H9 (cell line): ENCODE data around the gene ACTN1. TPM values are rescaled to one million over a fixed set of nuclear protein-coding genes. Genes with fewer than 3 reads are reported as not detected.

ENCODE experiments used
- DNase-seq: peaks from one replicate; pipeline ENCODE4 v3.0.0-alpha.2; 2017
- H2AFZ ChIP-seq: one replicate; pipeline ENCODE4 v1.6.1; 2013; ENCODE audit warnings: mild to moderate bottlenecking, low read length, control low read depth, moderate library complexity
- H2AK5ac ChIP-seq: 2 replicates; pipeline ENCODE4 v1.6.1; 2013; ENCODE audit warnings: low read length, control low read depth, mixed read lengths; ENCODE audit not compliant: insufficient read length
- H2BK120ac ChIP-seq: one replicate; pipeline ENCODE4 v1.6.1; 2013; ENCODE audit warnings: low read depth, mild to moderate bottlenecking, low read length, control low read depth, inconsistent platforms; ENCODE audit not compliant: poor library complexity, severe bottlenecking
- H2BK12ac ChIP-seq: 2 replicates; pipeline ENCODE4 v1.6.1; 2013; ENCODE audit warnings: low read length, control low read depth, mixed read lengths, low read depth; ENCODE audit not compliant: insufficient read length
- H2BK15ac ChIP-seq: 2 replicates; pipeline ENCODE4 v1.6.1; 2013; ENCODE audit warnings: low read depth, low read length, control low read depth
- H2BK20ac ChIP-seq: one replicate; pipeline ENCODE4 v1.6.1; 2013; ENCODE audit warnings: low read depth, mild to moderate bottlenecking, low read length, control low read depth, inconsistent platforms; ENCODE audit not compliant: poor library complexity, severe bottlenecking
- H2BK5ac ChIP-seq: 2 replicates; pipeline ENCODE4 v1.6.1; 2013; ENCODE audit warnings: low read length, control low read depth, mixed read lengths; ENCODE audit not compliant: insufficient read length
- H3K14ac ChIP-seq: 2 replicates; pipeline ENCODE4 v1.6.1; 2013; ENCODE audit warnings: low read length, control low read depth; ENCODE audit not compliant: insufficient read depth
- H3K18ac ChIP-seq: 2 replicates; pipeline ENCODE4 v1.6.1; 2013; ENCODE audit warnings: low read depth, mild to moderate bottlenecking, mixed read lengths, low read length, control low read depth; ENCODE audit not compliant: insufficient read length
- H3K23ac ChIP-seq: 2 replicates; pipeline ENCODE4 v1.6.1; 2013; ENCODE audit warnings: low read length, control low read depth, mixed read lengths, low read depth; ENCODE audit not compliant: insufficient read length
- H3K23me2 ChIP-seq: 2 replicates; pipeline ENCODE4 v1.6.1; 2013; ENCODE audit warnings: low read depth, mild to moderate bottlenecking, mixed read lengths, low read length, control low read depth; ENCODE audit not compliant: insufficient read length, poor library complexity, severe bottlenecking
- H3K27ac ChIP-seq: 2 replicates; pipeline ENCODE4 v1.5.1; 2013; ENCODE audit warnings: low read length, control low read depth, mixed read lengths, low read depth; ENCODE audit not compliant: insufficient read length
- H3K27me3 ChIP-seq: 2 replicates; pipeline ENCODE4 v1.6.1; 2013; ENCODE audit warnings: low read length, control low read depth, inconsistent platforms; ENCODE audit not compliant: insufficient read depth
- H3K4ac ChIP-seq: 2 replicates; pipeline ENCODE4 v1.6.1; 2013; ENCODE audit warnings: low read depth, mild to moderate bottlenecking, control low read depth, inconsistent platforms, low read length, moderate library complexity
- H3K4me1 ChIP-seq: 2 replicates; pipeline ENCODE4 v1.6.1; 2013; ENCODE audit warnings: low read length, control low read depth, inconsistent platforms; ENCODE audit not compliant: insufficient read depth
- H3K4me2 ChIP-seq: 2 replicates; pipeline ENCODE4 v1.6.1; 2013; ENCODE audit warnings: low read length, control low read depth, mixed read lengths; ENCODE audit not compliant: insufficient read length, insufficient read depth
- H3K56ac ChIP-seq: 2 replicates; pipeline ENCODE4 v1.6.1; 2013; ENCODE audit warnings: low read depth, mild to moderate bottlenecking, mixed read lengths, low read length, control low read depth; ENCODE audit not compliant: insufficient read length
- H3K79me1 ChIP-seq: 2 replicates; pipeline ENCODE4 v1.6.1; 2013; ENCODE audit warnings: low read depth, mild to moderate bottlenecking, moderate library complexity, low read length, control low read depth, inconsistent platforms; ENCODE audit not compliant: insufficient read depth, poor library complexity, severe bottlenecking
- H3K79me2 ChIP-seq: 2 replicates; pipeline ENCODE4 v1.6.1; 2013; ENCODE audit warnings: low read length, control low read depth, inconsistent platforms; ENCODE audit not compliant: insufficient read depth
- H3K9ac ChIP-seq: 2 replicates; pipeline ENCODE4 v1.6.1; 2013; ENCODE audit warnings: low read length, control low read depth, mixed read lengths; ENCODE audit not compliant: insufficient read length; ENCODE audit errors: extremely low read depth
- H3K9me3 ChIP-seq: one replicate; pipeline ENCODE4 v1.6.1; 2013; ENCODE audit warnings: low read depth, low read length, inconsistent platforms; ENCODE audit not compliant: control insufficient read depth
- H3T11ph ChIP-seq: one replicate; pipeline ENCODE4 v1.6.1; 2013; ENCODE audit warnings: mild to moderate bottlenecking, low read length, control low read depth, inconsistent platforms
- H4K20me1 ChIP-seq: one replicate; pipeline ENCODE4 v1.6.1; 2013; ENCODE audit not compliant: control insufficient read depth, insufficient read length, insufficient read depth
- H4K5ac ChIP-seq: 2 replicates; pipeline ENCODE4 v1.6.1; 2013; ENCODE audit warnings: low read depth, mild to moderate bottlenecking, mixed read lengths, low read length, control low read depth; ENCODE audit not compliant: insufficient read length
- H4K8ac ChIP-seq: replicated peaks from 2 replicates; pipeline ENCODE4 v1.6.1; 2013; ENCODE audit warnings: low read length, control low read depth, mixed read lengths, low read depth; ENCODE audit not compliant: insufficient read length
- H4K91ac ChIP-seq: 2 replicates; pipeline ENCODE4 v1.6.1; 2013; ENCODE audit warnings: low read depth, mild to moderate bottlenecking, moderate library complexity, mixed read lengths, low read length, control low read depth; ENCODE audit not compliant: insufficient read length
- H3K27ac Mint-ChIP-seq, 3 experiments: 2 replicates in 2 of 3; 3 replicates in 1 of 3; pipeline ENCODE4 v1.8.0; 2020 to 2021; ENCODE audit warnings: mixed read lengths in 3 of 3, mild to moderate bottlenecking in 1 of 3, moderate library complexity in 1 of 3
- H3K27me3 Mint-ChIP-seq: 2 replicates; pipeline ENCODE4 v1.8.0; 2021; ENCODE audit warnings: low read depth, mild to moderate bottlenecking, moderate library complexity, mixed read lengths
- H3K36me3 Mint-ChIP-seq, 3 experiments: 2 replicates in 2 of 3; 3 replicates in 1 of 3; pipeline ENCODE4 v1.8.0; 2020 to 2021; ENCODE audit warnings: low read depth in 3 of 3, mixed read lengths in 3 of 3; ENCODE audit not compliant: insufficient read depth in 1 of 3
- H3K4me1 Mint-ChIP-seq, 2 experiments: 2 replicates each; pipeline ENCODE4 v1.8.0; 2020; ENCODE audit warnings: mixed read lengths in 2 of 2
- H3K4me3 Mint-ChIP-seq, 2 experiments: 2 replicates in 1 of 2; 3 replicates in 1 of 2; pipeline ENCODE4 v1.8.0; 2020 to 2021; ENCODE audit warnings: mild to moderate bottlenecking in 2 of 2, mixed read lengths in 2 of 2, moderate library complexity in 1 of 2
- H3K9me3 Mint-ChIP-seq, 2 experiments: 2 replicates in 1 of 2; 3 replicates in 1 of 2; pipeline ENCODE4 v1.8.0; 2020; ENCODE audit warnings: mild to moderate bottlenecking in 2 of 2, mixed read lengths in 2 of 2, moderate library complexity in 1 of 2
- CTCF ChIP-seq: fragments of 200-600 bp; sonication (generic); conservative IDR thresholded peaks from 3 replicates; pipeline ENCODE4 v1.8.0; 2021; ENCODE audit warnings: antibody characterized with exemption, mild to moderate bottlenecking
- total RNA-seq: library from RNA; stranded (reverse); gene quantifications from 2 replicates; pipeline ENCODE4 v1.2.1, GENCODE V29; 2021

ACTN1 gene
- total RNA-seq, 1 experiment from 2014 or later, result 219 TPM

GRCh38 chr14:68921666-68922065 is 57.4 kb downstream of the ACTN1 start:
- no peak overlapping the region; a peak in 1 of 7 replicates for H3K27ac Mint-ChIP-seq

More at GRCh38 chr14:68921666-68922065, 57.4 kb downstream of the ACTN1 start:
- peaks cover 5% of the 10 kb centered on the region; the same call in 1 of the 2 replicates for H3K79me2 ChIP-seq
- peaks cover 44 to 48% of the 10 kb centered on the region in 2 experiments for H3K4me1 Mint-ChIP-seq
- H3K23me2 ChIP-seq, result no peaks in the 10 kb centered on the region
- H3K4ac ChIP-seq, result no peak overlapping the region
- no peak overlapping the region for H4K5ac ChIP-seq
- no peak overlapping the region for H3K18ac ChIP-seq
- H4K8ac ChIP-seq, result no peak overlapping the region
- DNase-seq, result no peak
- no peak overlapping the region for H3T11ph ChIP-seq
- no peaks in the 10 kb centered on the region for H3K9me3 ChIP-seq
- H4K20me1 ChIP-seq, result no peaks in the 10 kb centered on the region
- no peaks in the 10 kb centered on the region for H3K27me3 Mint-ChIP-seq
- no peak overlapping the region for H4K91ac ChIP-seq
- TF ChIP-seq CTCF, result peak; percentile 32; the same call in 2 of the 3 replicates
- H2BK120ac ChIP-seq, result no peak overlapping the region
- no peak overlapping the region for H3K4me3 Mint-ChIP-seq
- H3K79me1 ChIP-seq, result peaks cover 8% of the 10 kb centered on the region
- peaks cover 57 to 81% (median 79%) of the 10 kb centered on the region in 3 experiments for H3K36me3 Mint-ChIP-seq
- H3K9ac ChIP-seq, result no peak overlapping the region
- no peak overlapping the region for H3K23ac ChIP-seq
- H2BK20ac ChIP-seq, result no peak overlapping the region
- H3K56ac ChIP-seq, result no peak overlapping the region
- no peak overlapping the region for H3K4me2 ChIP-seq
- H2AFZ ChIP-seq, result no peak overlapping the region
- no peak overlapping the region for H3K14ac ChIP-seq
- H3K27me3 ChIP-seq, result no peaks in the 10 kb centered on the region
- H3K4me1 ChIP-seq, result peaks cover 5% of the 10 kb centered on the region; the same call in 1 of the 2 replicates
- 0 out of 5 replicates have a peak, but pooled peaks cover 0 to 3% of the 10 kb centered on the region in 2 experiments for H3K9me3 Mint-ChIP-seq
- H2BK12ac ChIP-seq, result no peak overlapping the region
- no peak overlapping the region for H2AK5ac ChIP-seq
- no peak overlapping the region for H2BK15ac ChIP-seq
- H2BK5ac ChIP-seq, result no peak overlapping the region
- no peak overlapping the region for H3K27ac ChIP-seq
